Activated T-helper 1 cell treated with anti-CD3 and anti-CD28 coated beads, Interleukin-12 subunit alpha, Interleukin-12 subunit beta, Interleukin-2, Interleukin-4 antibody, amounts not matched to agents 30 ng/mL and 10 ng/mL and 1 ng/mL, durations not matched to agents 14 hours and 24 hours and 36 hours (primary cell): ENCODE data around the gene BCL2. TPM values are rescaled to one million over a fixed set of nuclear protein-coding genes. Genes with fewer than 3 reads are reported as not detected.

Source experiments
- DNase-seq: peaks from one replicate; pipeline ENCODE4 v3.0.0; 2021; ENCODE audit warnings: low spot score
- H3K27ac Mint-ChIP-seq: one replicate; pipeline ENCODE4 v1.8.0; 2021; ENCODE audit warnings: mild to moderate bottlenecking, mixed read lengths
- H3K27me3 Mint-ChIP-seq: one replicate; pipeline ENCODE4 v1.8.0; 2022; ENCODE audit warnings: mild to moderate bottlenecking, moderate library complexity, mixed read lengths; ENCODE audit not compliant: insufficient read depth
- H3K36me3 Mint-ChIP-seq: one replicate; pipeline ENCODE4 v1.8.0; 2021; ENCODE audit warnings: low read depth, mixed read lengths
- H3K4me1 Mint-ChIP-seq: one replicate; pipeline ENCODE4 v1.8.0; 2021; ENCODE audit warnings: low read depth, mixed read lengths
- H3K4me3 Mint-ChIP-seq: one replicate; pipeline ENCODE4 v1.8.0; 2021; ENCODE audit warnings: mild to moderate bottlenecking, moderate library complexity, mixed read lengths
- H3K9me3 Mint-ChIP-seq: one replicate; pipeline ENCODE4 v1.8.0; 2021; ENCODE audit warnings: mixed read lengths
- intact Hi-C: fragments of 100-400 bp; cut with micrococcal nuclease; formaldehyde crosslinking; loops from one replicate; pipeline ENCODE4 v1.15.1; 2024
- total RNA-seq: library from RNA; stranded (reverse); gene quantifications from 2 replicates; pipeline ENCODE4 v1.2.3, GENCODE V29; 2022

The BCL2 gene
- total RNA-seq, 1 donor from 2014 or later = 97.1 TPM

DNA sequence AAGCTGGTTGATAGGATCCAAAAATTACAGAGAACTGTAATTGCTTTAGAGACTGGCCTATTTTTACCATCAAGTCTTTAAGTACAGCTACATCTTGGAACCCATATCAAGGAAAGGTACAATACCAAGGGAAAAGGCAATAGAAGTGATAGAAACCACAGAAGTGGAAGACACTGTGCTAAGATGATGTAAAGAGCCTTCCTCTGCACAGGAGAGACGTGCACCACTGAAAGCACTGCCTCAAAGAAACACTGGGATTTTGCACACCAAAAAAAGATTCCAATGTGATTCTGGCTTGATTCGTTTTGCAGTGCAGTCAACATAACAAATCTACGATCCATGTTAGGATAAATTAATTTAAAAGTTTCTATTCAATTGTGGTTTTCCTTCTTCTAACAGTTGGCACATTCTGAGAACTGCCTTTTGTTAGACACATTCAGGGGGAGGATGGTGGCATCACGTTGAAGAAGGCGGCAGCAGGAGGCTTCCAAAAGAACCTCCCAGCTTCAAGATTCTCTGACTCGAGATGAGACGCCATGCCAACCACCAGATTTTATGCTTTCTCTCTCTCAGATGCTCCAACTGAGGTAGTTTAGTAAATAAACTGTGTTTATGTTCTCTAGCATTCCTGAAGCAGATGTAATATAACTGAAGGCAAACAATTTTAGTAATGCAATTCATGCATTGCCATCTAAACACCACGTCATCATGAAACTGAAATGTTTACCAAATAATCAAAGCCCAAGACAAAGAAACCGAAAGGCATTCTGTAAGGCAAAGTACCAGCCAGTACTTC, 102.9 kb downstream of the BCL2 start:
- H3K4me1 Mint-ChIP-seq = peaks cover 94% of the 10 kb centered on the region
- H3K27me3 Mint-ChIP-seq = no peaks in the 10 kb centered on the region
- peaks cover 9% of the 10 kb centered on the region for H3K9me3 Mint-ChIP-seq
- H3K4me3 Mint-ChIP-seq = peak overlapping the region; percentile 67
- intact Hi-C loops = loop anchor here (1.0 to 10.0 kb wide), 3 partner anchors 17 to 692 kb away; partner anchors contain the start of gene ZCCHC2
- peak overlapping the region; percentile 89 for H3K27ac Mint-ChIP-seq
- H3K36me3 Mint-ChIP-seq = peaks cover 53% of the 10 kb centered on the region
- DNase-seq = no peak

DNA sequence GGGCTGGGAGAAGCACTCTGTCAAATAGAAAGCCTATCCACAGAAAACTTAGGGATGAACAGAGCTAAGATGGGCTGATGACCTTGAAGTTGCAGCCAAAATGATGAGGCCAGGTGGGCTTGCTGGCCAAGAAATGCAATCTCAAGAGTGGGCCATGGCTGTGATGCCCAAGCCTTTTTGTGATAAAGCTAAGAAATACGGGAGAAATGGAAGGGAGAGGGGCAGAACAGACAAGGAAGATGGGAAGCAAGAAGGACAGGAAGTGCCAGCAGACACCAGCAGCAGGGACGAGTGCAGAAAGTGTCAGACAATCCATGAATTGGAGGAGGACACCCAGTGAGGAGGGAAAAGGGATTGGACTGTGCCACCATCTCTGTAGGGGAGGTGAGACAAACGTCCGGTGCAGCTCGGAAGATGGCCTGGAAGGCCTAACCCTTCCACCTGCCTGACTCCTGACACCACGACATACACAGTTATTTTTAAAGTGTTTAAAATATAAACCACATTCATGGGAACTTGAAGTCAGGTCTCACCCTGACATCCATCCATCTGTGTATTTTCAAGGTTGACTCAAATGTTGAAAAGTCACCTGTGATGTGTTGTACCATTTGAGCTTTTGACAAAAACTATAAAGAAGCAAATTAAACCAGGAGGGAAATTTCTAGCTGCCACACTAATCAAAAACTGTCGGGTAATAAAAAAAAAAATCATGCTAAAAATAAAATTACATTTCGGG, 105.5 kb downstream of the BCL2 start:
- DNase-seq = no peak
- intact Hi-C loops = loop anchor here (1.0 to 10.0 kb wide), 11 partner anchors 10 to 689 kb away; partner anchors contain the start of genes KDSR, VPS4B and ZCCHC2
- Mint-ChIP-seq H3K4me3 (peak overlapping the region; percentile 68), H3K9me3 (peaks cover 7% of the 10 kb centered on the region), H3K4me1 (peaks cover 90% of the 10 kb centered on the region), H3K36me3 (peaks cover 49% of the 10 kb centered on the region), H3K27ac (peak overlapping the region; percentile 85), H3K27me3 (no peaks in the 10 kb centered on the region)

DNA sequence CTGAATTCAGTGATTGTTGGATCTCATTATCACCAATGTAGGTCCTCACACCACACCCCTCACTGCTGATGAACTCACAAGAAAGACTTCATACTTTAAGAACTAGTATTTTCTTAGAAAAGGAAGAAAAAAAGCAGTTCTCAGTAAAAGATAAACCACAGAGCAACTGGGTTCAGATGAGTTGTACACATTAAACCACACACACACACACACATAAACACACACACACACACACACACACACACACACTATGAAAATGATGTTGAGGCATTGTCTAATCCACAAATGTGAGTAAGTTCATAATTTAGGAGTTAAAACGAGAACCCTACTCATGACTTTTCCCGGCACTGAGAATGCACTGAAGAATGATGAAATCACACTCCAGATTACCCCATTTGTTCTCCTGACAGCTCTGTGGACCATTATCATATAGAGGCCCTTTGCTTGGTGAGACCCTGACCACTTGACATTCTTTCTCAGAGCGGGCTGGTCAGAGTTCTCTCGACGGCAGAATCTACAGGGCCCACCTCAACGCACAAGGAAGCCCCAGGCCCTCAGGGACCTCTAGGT, 106.2 kb downstream of the BCL2 start:
- peaks cover 45% of the 10 kb centered on the region for H3K36me3 Mint-ChIP-seq
- H3K4me1 Mint-ChIP-seq = peaks cover 90% of the 10 kb centered on the region
- H3K4me3 Mint-ChIP-seq = peak overlapping the region; percentile 68
- no peaks in the 10 kb centered on the region for H3K27me3 Mint-ChIP-seq
- intact Hi-C loops = loop anchor here (1.0 to 10.0 kb wide), 11 partner anchors 11 to 689 kb away; partner anchors contain the start of genes KDSR, VPS4B and ZCCHC2
- no peak for DNase-seq
- H3K27ac Mint-ChIP-seq = peak overlapping the region; percentile 85
- no peaks in the 10 kb centered on the region for H3K9me3 Mint-ChIP-seq

DNA sequence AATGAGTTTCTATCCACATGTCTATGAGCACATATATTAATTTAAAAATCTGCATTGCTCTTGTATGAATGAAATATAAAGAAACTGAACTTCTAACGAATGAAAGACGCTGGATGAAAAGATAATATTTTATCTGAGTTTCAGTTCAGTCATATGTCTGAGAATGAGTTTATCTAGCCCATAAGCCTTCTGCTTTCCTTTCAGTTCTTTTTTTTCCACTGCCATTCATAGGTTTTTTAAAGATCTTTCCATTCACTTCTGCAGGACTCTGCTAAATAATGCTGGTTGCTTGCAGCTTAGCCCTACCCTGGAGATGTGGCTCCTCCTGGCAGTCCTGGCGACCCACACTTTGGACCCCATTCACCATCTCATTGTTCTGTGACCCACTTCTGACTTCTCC, 109.0 kb downstream of the BCL2 start:
- peaks cover 46% of the 10 kb centered on the region for H3K36me3 Mint-ChIP-seq
- no peak for DNase-seq
- H3K4me3 Mint-ChIP-seq = peak overlapping the region; percentile 85
- no peaks in the 10 kb centered on the region for H3K9me3 Mint-ChIP-seq
- H3K27me3 Mint-ChIP-seq = no peaks in the 10 kb centered on the region
- H3K27ac Mint-ChIP-seq = peak overlapping the region; percentile 85
- intact Hi-C loops = loop anchor here (5.0 to 10.0 kb wide), 3 partner anchors 157 to 686 kb away; partner anchors contain the start of genes KDSR, VPS4B and ZCCHC2
- H3K4me1 Mint-ChIP-seq = peaks cover 90% of the 10 kb centered on the region

DNA sequence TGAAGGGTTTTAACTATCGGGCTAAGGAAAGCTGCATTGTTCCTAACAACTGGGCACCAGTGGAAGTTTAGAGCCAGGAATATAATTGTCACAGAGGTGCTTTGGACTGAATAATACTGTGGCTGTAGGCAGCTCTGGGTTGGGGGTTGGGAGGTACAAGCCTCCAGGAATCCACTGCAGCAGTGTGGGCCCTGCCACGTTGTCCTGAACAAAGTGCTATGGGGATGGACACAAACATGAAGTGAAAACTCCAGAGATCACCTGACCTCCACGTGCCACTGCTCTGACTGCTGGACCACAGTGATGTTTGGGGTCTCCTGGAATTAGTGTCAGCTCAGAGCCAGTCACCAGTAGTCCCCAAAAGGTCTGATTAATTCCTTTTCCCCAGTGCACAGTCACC, 110.9 kb downstream of the BCL2 start:
- Mint-ChIP-seq H3K27me3 (no peaks in the 10 kb centered on the region), H3K9me3 (no peaks in the 10 kb centered on the region), H3K4me3 (peak overlapping the region; percentile 87), H3K36me3 (peaks cover 37% of the 10 kb centered on the region), H3K27ac (peak overlapping the region; percentile 89), H3K4me1 (peaks cover 94% of the 10 kb centered on the region)
- no peak for DNase-seq
- intact Hi-C loops = loop anchor here (5.0 to 10.0 kb wide), 2 partner anchors 191 to 494 kb away; partner anchors contain the start of gene PHLPP1

DNA sequence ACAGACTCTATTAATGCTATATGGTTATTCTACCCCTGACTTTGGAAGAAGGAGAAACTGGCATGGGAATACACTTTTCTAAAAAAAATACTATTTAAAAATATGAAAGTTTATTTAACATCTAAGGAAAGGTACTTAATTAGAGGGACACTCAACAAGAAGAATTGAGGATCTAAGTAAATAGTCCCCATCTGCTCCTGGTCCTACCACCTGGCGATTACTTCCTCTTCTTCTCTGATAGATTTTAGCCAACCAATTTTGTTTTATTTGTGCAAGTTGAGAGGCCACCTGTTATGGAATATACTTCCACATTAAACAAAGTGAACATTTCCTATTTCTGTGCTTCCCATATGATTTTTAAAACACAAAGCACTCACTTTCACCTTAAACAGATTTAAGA, 111.7 kb downstream of the BCL2 start:
- no peaks in the 10 kb centered on the region for H3K9me3 Mint-ChIP-seq

DNA sequence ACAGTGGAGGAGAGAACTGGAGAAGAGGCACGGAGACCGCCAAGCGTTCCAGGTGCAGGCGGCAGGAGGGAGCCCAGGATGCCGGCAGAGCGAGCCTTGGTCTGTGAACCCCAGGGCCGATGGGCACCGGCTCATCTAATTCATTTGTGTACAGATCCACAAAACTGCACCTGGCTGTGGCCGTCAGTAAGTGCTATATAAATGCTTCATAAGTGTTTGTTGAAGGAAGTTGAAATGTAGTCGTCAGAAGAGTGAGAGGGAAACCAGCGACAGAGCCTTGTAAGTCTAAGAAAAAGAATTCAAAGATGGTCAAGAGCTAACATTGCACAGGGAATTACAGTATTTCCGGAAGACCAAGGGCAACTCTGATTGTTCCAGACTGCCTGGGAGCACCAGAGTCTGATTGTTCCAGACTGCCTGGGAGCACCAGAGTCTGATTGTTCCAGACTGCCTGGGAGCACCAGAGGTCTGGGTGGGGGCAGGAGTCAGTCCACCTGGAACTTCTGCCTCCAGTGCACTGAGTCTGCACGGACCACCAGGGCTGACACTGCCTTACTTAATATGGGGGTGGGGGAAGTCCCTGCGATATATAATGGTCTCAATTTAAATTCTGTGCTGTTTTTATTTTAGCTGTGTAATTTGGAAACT, 112.3 kb downstream of the BCL2 start:
- Mint-ChIP-seq H3K27ac (peak overlapping the region; percentile 89), H3K4me3 (peak overlapping the region; percentile 87), H3K27me3 (no peaks in the 10 kb centered on the region), H3K4me1 (peaks cover 93% of the 10 kb centered on the region), H3K36me3 (peaks cover 36% of the 10 kb centered on the region), H3K9me3 (no peaks in the 10 kb centered on the region)
- no peak for DNase-seq
- intact Hi-C loops = loop anchor here (5.0 to 10.0 kb wide), 2 partner anchors 190 to 492 kb away; partner anchors contain the start of gene PHLPP1

More for the DNA sequence above, 111.7 kb downstream of the BCL2 start:
- DNase-seq = no peak
- Mint-ChIP-seq H3K4me3 (peak overlapping the region; percentile 87), H3K27me3 (no peaks in the 10 kb centered on the region), H3K27ac (peak overlapping the region; percentile 89), H3K4me1 (peaks cover 93% of the 10 kb centered on the region), H3K36me3 (peaks cover 32% of the 10 kb centered on the region)
- intact Hi-C loops = loop anchor here (5.0 to 10.0 kb wide), 2 partner anchors 191 to 493 kb away; partner anchors contain the start of gene PHLPP1

DNA sequence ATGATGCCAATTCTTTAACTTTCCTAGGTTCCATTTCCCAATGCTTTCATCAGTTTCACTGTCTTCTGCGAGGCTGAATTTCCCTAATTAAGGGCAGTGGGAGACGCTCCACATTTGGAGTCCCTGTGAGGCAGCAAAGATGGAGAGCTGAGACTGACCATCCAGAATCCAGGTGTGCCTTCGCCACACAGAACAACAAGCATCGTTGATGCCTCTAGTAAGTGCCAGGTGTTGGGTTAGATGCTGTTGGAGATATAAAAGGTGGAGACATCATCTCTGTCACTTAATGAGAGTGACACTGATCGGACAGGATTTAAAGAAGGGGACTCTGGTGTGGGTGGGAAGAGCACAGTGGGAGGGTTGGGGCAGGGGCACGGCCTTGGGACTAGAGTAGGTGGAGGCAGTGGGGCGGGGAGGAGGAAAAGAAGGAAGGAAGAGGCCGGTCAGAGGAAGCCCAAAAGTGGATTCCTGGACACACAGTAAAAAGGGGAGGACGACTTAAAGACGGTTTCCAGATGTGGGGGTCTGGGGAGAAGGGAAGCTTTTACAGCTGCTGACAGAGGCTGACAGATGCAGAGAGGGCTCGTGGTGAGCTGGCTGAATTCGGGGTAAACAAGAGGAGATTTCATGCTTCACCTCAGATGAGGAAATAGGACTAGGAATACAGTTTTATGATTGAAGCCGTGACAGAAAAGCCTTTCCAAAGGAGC, 113.0 kb downstream of the BCL2 start:
- Mint-ChIP-seq H3K9me3 (no peaks in the 10 kb centered on the region), H3K36me3 (peaks cover 35% of the 10 kb centered on the region), H3K27me3 (no peaks in the 10 kb centered on the region), H3K27ac (peak overlapping the region; percentile 89), H3K4me3 (peak overlapping the region; percentile 87), H3K4me1 (peaks cover 90% of the 10 kb centered on the region)
- intact Hi-C loops = loop anchor here (5.0 to 10.0 kb wide), 2 partner anchors 189 to 492 kb away; partner anchors contain the start of gene PHLPP1
- no peak for DNase-seq

DNA sequence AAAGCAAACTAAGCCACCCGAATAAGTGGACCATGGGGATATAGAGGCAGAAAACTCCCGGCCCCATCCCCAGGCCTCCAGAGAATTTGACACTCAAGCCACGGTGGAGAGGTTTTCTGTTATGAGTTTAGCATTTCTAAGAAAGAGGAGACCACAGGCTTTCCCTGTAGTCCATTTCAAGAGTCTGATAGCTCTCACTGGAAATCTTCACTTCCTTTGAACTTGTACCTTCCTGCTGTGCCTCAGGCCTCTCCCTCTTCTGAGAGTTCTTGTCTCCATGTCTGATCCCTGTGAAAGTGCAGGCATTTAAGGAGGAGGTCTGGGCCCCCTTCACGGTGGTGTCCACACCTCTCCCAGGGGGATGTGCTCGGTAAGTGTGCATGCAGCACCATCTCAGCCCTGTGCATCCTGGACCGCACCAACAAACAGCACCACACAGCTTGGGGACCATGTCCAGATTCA, 113.7 kb downstream of the BCL2 start:
- peak overlapping the region; percentile 89 for H3K27ac Mint-ChIP-seq
- DNase-seq = no peak
- H3K9me3 Mint-ChIP-seq = no peaks in the 10 kb centered on the region
- H3K36me3 Mint-ChIP-seq = peaks cover 31% of the 10 kb centered on the region
- H3K4me3 Mint-ChIP-seq = peak overlapping the region; percentile 87
- intact Hi-C loops = loop anchor here (5.0 to 10.0 kb wide), 2 partner anchors 189 to 491 kb away; partner anchors contain the start of gene PHLPP1
- no peaks in the 10 kb centered on the region for H3K27me3 Mint-ChIP-seq
- H3K4me1 Mint-ChIP-seq = peaks cover 83% of the 10 kb centered on the region

DNA sequence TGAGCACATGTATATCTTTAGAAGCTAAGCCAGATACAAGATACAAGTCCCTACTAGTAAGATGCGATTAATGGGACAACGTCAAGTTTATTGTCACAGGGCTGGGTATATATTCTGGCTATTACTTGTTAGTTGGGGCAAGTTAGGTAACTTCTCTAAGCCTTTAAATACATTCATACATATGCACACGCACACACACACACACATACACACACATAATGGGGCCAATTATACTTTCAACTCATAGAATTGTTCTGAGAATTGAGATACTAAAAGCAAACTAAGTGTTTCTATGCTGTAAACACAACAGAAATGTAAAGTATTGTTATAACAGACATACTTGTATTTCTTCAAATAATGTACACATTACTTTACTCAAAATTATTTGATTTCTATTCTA, 116.1 kb downstream of the BCL2 start:
- intact Hi-C loops = loop anchor here (5.0 to 10.0 kb wide), 2 partner anchors 49 to 489 kb away; partner anchors contain the start of gene PHLPP1
- H3K27ac Mint-ChIP-seq = peak overlapping the region; percentile 46
- no peak for DNase-seq
- H3K9me3 Mint-ChIP-seq = no peaks in the 10 kb centered on the region
- H3K27me3 Mint-ChIP-seq = no peaks in the 10 kb centered on the region
- H3K4me3 Mint-ChIP-seq = no peak overlapping the region
- H3K4me1 Mint-ChIP-seq = peaks cover 62% of the 10 kb centered on the region
- peaks cover 16% of the 10 kb centered on the region for H3K36me3 Mint-ChIP-seq

DNA sequence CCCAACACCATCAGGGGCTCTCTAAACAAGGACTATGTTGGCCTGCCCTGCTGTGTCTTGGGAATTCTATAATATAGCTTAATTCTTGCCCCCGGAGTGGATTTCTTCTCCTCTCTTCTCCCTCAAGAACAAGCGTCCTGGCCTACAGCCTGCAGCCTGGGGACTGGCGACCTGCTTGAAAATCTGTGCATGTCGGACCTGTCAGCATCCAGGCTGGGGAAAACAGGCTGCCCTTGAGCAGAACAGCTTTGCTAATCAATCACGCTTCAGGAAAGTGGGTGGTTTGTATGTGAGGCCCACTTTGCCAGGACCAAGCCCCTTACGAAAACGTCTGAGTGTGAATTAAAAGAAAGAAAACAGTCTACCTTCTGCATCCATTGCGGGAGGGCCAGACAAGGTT, 116.7 kb downstream of the BCL2 start:
- no peak for DNase-seq
- H3K36me3 Mint-ChIP-seq = peaks cover 11% of the 10 kb centered on the region
- H3K27ac Mint-ChIP-seq = peak overlapping the region; percentile 42
- intact Hi-C loops = loop anchor here (5.0 to 10.0 kb wide), 2 partner anchors 49 to 488 kb away; partner anchors contain the start of gene PHLPP1
- no peaks in the 10 kb centered on the region for H3K27me3 Mint-ChIP-seq
- no peak overlapping the region for H3K4me3 Mint-ChIP-seq
- no peaks in the 10 kb centered on the region for H3K9me3 Mint-ChIP-seq
- H3K4me1 Mint-ChIP-seq = peaks cover 56% of the 10 kb centered on the region
